ENCODE results near the gene SIL1. TPM values are rescaled to one million over a fixed set of nuclear protein-coding genes. Genes with fewer than 3 reads are reported as not detected.
A peak's percentile ranks its signal among the peaks of the same experiment; 100 is the strongest.
"Not testable (repeated sequence)": the region's sequence is repeated elsewhere in the genome, so short reads cannot be mapped to it uniquely, and the experiment has no call there.

The SIL1 gene
- total RNA-seq, 1 experiment from 2014 or later = 61.5 TPM

DNA sequence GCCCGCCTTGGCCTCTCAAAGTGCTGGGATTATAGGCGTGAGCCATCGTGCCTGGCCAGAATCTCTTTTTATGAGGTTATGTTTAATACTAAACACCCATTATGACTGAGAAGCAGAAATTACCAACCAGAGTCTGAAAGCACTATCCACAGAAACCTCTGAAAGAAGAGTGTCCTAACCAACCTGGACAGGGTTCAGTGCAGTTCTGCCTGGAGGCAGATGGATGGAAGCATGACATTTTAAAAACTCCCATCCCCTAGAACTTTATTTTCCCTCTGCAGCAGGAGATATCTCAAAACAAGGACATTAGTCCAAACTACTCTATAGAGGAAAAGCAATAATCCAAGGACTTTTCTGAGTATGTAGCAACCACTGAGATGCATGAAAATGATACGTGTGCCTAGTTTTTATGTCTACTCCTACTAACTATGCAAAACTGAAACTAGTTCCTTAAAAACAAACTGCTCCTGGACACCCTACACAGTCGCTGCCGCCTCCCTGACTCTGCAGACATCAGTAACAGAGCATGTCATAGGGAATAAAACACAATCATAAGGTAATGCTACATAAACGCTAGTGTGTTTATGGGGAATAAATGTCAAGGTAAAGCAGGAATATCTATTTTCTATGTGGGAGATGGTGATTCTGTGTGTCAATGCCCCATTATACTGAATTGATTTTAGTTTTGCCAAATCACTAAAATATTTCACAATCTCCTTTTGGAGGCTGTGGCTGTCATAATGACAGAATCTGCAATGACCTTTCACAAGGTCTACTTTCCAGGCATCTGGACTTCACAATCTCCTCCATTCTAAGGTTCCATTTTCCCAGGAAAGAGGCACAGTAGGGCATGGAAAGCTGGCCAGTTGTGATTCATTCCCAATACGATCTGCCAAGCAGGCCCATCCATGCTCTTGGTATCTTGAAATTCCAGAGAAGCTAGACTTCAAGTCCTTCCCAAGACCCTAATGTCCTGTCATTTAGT is 122.8 kb downstream of the SIL1 start:
- DNase-seq (ENCODE audit: low read depth) = no peak

DNA sequence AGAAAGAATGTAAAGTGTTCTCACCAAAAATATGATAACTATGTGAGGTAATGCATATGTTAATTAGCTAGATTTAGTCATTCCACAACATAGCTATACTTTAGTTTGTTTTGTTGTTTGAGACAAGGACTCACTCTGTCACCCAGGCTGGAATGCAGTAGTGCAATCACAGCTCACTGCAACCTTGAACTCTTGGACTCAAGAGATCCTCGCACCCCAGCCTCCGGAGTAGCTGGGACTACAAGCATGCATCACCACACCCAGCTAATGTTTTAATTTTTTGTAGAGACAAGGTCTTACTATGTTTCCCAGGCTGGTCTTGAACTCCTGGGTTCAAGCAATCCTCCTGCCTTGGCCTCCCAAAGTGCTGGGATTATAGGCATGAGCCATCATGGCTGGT is 124.2 kb downstream of the SIL1 start:
- not testable (repeated sequence) for DNase-seq (ENCODE audit: low read depth)

DNA sequence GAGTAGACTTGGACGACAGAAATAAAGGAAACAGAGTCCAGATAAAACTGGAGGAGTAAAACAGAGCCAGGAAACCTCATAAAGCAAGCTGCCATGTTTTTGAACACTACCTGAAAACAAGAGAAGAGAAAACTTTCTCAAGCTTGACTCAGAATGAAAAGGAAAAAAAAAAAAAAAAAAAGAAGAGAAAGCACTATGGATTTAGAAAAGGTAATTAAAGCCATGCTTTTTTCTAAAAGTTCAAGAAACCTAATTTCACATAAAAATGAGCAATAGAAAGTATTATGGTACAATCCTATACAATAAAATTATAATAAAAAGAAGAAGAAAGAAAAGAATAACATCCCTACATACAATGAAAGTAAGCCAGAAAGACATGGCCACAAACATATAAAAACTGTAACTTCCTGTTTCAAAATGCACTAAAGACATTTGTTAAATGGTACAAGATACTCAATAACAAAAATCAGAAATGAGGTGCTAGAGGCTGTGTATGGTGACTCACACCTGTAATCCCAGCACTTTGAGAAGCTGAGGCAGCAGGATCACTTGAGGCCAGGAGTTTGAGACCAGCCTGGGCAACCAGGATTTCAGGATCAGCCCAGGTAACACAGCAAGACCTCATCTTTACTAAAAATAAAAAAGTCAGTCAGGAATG is 129.5 kb downstream of the SIL1 start:
- DNase-seq (ENCODE audit: low read depth) = no peak

GRCh38 chr5:139068060-139068459 is 130.1 kb downstream of the SIL1 start:
- DNase-seq (ENCODE audit: low read depth) = no peak

DNA sequence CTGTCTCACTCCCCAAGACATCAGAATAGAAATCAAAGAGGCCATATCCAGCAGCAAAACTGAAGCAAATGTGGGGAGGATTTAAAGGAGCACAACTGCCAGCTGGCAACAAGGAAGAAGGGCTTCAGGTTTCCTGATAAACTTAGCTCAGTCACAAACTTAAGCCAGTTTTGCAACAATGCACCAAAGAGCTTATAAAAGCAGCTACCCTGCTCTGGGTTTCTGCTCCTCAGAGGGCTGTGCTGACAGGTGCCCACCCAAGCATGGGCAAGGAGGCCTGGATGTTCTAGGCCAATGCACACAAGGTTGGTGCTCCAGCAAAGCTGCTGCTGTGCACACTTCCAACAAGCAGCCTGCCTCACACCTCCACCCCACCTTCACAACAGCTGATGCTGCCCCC is 132.9 kb downstream of the SIL1 start:
- DNase-seq (ENCODE audit: low read depth) = no peak

DNA sequence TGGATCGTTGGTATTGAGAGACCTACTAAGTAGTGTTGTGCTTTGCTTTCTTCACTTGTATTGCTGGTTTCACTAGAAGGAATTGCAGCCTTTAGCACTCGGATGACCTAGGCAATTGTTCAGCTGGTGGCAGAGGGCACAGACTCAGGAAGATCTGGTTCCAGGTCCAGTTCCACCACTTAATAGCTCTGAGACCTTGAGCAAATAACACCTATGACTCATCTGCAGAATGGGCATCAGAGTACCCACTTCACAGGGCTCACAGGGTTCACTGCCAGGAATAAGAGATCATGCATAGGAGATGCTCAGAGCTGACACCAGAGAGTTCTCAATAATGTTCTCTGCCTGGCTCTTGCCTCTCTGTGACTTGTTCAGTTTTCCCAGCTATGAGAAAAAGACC is 133.6 kb downstream of the SIL1 start:
- no peak for DNase-seq (ENCODE audit: low read depth)

- DNase-seq (ENCODE audit: low read depth) = no peak
Observed at GRCh38 chr5:139063664-139064054, 134.5 kb downstream of the SIL1 start.

- no peak for DNase-seq (ENCODE audit: low read depth)
Observed at GRCh38 chr5:139062910-139063663, 135.1 kb downstream of the SIL1 start.

- peak; percentile 37 for DNase-seq (ENCODE audit: low read depth)
Observed at GRCh38 chr5:139061856-139062255, 136.3 kb downstream of the SIL1 start.

- DNase-seq (ENCODE audit: low read depth) = peak; percentile 87
Observed at GRCh38 chr5:139061274-139061673, 136.9 kb downstream of the SIL1 start.

DNA sequence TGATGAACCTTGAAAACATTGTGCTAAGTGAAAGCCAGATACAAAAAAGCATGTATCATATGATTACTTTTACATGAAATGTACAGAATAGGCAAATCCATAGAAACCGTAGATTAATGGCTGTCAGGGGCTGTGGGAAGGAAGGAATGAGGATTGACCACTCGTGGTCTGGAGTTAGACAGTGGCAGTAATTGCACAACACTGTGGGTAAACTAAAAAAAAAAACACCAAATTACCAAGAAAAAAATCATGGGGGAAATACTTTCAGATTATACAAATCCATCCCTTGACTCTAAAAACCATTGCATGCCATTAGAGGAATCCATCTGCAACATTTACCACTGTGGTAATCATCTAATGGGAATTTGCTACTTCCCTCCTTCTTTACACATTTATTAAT is 140.0 kb downstream of the SIL1 start:
- DNase-seq (ENCODE audit: low read depth) = peak; percentile 40

- not testable (repeated sequence) for DNase-seq (ENCODE audit: low read depth)
Observed at GRCh38 chr5:139057045-139057939, 140.9 kb downstream of the SIL1 start.

DNA sequence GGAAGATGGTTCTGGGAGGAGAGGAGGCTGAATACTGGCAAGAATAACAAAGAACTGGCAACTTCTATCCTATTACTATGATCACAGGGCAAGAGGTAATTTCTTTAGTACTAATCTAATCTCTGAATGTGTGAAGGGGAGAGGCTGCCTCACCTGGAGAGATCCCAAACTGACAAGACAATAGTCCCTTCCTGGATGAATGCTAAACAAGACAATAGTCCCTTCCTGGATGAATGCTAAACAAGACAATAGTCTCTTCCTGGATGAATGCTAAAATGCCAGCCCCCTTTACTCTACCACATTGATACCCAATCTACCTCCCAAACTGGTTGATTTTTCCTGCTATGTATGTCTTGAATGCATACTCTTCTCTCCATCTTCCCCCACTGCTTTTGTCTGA is 145.2 kb downstream of the SIL1 start:
- DNase-seq (ENCODE audit: low read depth) = no peak

GRCh38 chr5:139051392-139051791 is 146.8 kb downstream of the SIL1 start:
- DNase-seq (ENCODE audit: low read depth) = no peak

DNA sequence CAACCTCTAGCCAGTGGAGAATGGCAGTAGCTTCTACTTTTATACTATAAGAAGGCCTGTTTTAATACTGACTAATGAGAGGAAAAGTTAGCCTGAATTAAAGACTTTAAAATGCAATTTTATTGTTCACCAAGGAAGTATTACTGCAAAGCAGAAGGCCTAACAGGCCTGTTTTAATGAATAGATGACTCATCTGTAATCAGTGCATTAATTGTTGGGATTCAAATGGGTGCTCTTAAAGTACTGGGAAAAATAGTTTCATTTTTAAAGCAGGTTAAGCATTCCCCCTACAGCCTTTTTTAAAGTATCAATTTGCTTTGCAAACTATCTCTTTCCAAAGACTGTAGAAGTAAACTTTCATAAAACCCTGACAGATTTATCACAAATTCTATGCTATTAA is 147.7 kb downstream of the SIL1 start:
- DNase-seq (ENCODE audit: low read depth) = no peak

DNA sequence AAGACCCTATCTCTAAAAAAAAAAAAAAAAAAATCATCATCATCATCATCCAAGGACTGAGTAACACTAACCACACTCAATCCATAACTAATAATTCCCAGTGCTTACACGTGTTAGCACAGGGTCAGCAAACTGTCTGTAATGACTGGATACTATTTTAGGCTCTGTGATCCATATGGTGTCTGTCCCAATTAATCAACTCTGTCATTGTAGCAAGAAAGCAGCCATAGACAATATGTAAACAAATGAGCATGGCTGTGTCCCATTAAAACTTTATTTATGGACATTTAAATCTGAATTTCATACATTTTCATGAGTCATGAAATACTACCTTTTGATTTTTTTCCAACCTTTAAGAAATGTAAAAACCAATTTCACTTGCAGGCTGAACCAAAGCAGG is 148.4 kb downstream of the SIL1 start:
- DNase-seq (ENCODE audit: low read depth) = no peak

- DNase-seq (ENCODE audit: low read depth) = peak; percentile 69
Observed at GRCh38 chr5:139046551-139046950, 151.6 kb downstream of the SIL1 start.

GRCh38 chr5:139043157-139043905 is 154.8 kb downstream of the SIL1 start:
- peak; percentile 66 for DNase-seq (ENCODE audit: low read depth)

GRCh38 chr5:139040081-139040480 is 158.1 kb downstream of the SIL1 start:
- DNase-seq (ENCODE audit: low read depth) = no peak

DNA sequence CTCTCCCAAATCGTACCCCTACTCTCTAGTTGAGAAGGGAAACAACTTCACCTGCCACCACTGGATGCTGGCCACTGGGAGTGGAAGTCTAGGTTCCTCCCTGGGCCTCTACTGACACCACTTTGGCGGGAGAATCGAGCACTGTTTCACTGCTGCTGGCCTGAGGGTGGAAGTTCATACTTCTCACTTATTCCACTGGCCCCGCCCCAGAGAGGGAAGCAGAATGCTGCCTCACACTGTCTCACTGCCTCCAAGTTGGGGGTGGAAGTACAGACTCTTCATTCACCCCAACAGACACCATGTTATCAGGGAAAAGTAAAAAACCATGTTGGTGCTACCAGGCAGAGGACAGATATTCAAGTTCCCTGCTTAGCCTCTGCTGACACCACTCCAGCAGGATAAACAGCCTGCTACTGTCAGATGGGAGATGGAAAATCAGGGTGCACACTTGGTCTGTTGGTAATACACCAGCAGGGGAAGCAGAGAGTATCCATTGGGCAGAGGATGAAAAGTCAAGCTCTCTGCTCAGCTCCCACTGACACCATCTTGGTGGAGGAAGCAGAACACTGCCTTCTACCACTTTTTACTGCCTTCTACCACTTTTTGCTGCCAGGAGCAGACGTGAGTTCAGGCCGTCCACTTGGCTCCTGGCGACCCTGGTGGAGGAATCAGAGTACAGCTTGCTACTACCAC is 159.4 kb downstream of the SIL1 start:
- DNase-seq (ENCODE audit: low read depth) = no peak

All from M059J (cell line).